Right ventricle myocardium inferior (tissue), 1 donor: ENCODE measurements around the gene CFAP97. TPM values are rescaled to one million over a fixed set of nuclear protein-coding genes. Genes with fewer than 3 reads are reported as not detected.

ENCODE experiments used
- ATAC-seq: fragments of 200-7000 bp; cut with Tn5 transposase; one replicate; pipeline ENCODE4 v1.9.1; 2020; ENCODE audit warnings: mild to moderate bottlenecking, moderate library complexity
- DNase-seq: peaks from one replicate; pipeline ENCODE4 v3.0.0; 2021; ENCODE audit errors: missing footprints
- intact Hi-C: fragments of 100-400 bp; cut with DNase I; formaldehyde crosslinking; loops from one replicate; pipeline ENCODE4 v1.11.0; 2022
- total RNA-seq: library from RNA; stranded (reverse); fragmentation: NEBNext Ultra II Directional; extraction: Animal tissue kit (Norgen Biotek cat#: 25700); gene quantifications from one replicate; pipeline ENCODE4 v1.2.1, GENCODE V29; 2021
- donor health status: DM: no; HTN: yes; CAD: no; lungs with severe emphysema.

Gene CFAP97
- total RNA-seq, 1 donor from 2014 or later = 11.3 TPM

- ATAC-seq (no peak), DNase-seq (no peak)
- intact Hi-C loops = no loop called here
These were observed 36.6 kb downstream of the CFAP97 start for GRCh38 chr4:185167234-185167633.

- ATAC-seq (no peak), DNase-seq (no peak)
- intact Hi-C loops = no loop called here
These were observed 38.2 kb downstream of the CFAP97 start for GRCh38 chr4:185165605-185166063.

DNA sequence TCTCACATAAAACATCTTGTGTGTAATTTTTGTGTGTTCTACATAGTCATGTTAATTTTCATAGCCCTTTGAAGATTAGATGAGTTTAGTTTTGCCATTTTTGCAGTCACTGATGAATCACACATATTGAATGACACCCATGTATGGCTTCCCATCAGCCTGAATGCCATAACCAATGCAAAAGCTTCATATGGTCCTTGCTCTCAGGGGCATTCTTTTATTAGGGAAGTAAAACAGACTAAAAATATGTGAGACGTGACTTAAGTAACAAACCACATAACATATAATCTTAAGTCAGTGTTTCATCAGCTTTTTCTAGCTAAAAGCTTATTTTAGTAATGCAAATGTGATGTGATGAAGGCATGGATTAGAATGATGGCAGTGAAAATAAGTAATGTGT lies 52.5 kb downstream of the CFAP97 start:
- no peak for ATAC-seq
- no peak for DNase-seq

DNA sequence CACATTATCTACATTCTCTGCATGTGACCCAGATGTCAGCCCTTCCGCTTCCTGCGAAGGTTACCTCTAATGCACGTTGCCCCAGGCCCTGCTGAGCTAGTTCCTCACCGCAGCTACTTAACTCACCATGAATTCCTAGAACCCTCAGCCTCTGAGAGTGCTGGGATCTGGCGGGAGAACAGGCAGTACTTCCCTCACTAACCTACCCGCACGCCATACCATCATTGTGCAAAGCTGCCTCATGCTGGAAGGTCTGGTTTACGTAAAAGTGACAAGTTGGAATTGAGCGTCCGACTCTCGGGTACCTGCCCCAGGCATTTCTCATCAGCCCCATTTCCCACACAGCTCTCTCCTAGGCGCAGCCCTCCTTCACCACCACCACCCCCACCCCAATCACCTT lies 54.4 kb downstream of the CFAP97 start:
- ATAC-seq = peak; percentile 9
- DNase-seq = no peak
- intact Hi-C loops = loop anchor here (5.0 to 10.0 kb wide), 2 partner anchors 33 to 245 kb away; partner anchors contain the start of genes ANKRD37 and LRP2BP

More for the DNA sequence above, 52.5 kb downstream of the CFAP97 start:
- intact Hi-C loops = no loop called here

GRCh38 chr4:185145572-185145971 lies 58.2 kb downstream of the CFAP97 start:
- ATAC-seq = peak; percentile 26
- intact Hi-C loops = loop anchor here (5.0 to 10.0 kb wide), 2 partner anchors 37 to 249 kb away; partner anchors contain the start of genes ANKRD37 and LRP2BP
- DNase-seq = no peak

DNA sequence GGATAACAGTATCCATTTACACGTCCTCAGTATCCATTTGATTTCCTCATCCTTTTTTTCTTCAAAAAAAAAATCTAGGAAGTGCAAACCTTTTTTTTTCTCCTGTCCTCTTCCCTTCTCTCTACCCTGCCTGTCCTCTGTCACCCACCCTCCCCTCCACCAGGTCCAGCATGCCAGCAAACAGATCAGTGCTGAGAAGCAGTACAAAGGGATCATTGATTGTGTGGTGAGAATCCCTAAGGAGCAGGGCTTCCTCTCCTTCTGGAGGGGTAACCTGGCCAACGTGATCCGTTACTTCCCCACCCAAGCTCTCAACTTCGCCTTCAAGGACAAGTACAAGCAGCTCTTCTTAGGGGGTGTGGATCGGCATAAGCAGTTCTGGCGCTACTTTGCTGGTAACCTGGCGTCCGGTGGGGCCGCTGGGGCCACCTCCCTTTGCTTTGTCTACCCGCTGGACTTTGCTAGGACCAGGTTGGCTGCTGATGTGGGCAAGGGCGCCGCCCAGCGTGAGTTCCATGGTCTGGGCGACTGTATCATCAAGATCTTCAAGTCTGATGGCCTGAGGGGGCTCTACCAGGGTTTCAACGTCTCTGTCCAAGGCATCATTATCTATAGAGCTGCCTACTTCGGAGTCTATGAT lies 59.1 kb downstream of the CFAP97 start:
- intact Hi-C loops = loop anchor here (5.0 to 10.0 kb wide), 2 partner anchors 38 to 250 kb away; partner anchors contain the start of genes ANKRD37 and LRP2BP
- DNase-seq (no peak), ATAC-seq (no peak)

DNA sequence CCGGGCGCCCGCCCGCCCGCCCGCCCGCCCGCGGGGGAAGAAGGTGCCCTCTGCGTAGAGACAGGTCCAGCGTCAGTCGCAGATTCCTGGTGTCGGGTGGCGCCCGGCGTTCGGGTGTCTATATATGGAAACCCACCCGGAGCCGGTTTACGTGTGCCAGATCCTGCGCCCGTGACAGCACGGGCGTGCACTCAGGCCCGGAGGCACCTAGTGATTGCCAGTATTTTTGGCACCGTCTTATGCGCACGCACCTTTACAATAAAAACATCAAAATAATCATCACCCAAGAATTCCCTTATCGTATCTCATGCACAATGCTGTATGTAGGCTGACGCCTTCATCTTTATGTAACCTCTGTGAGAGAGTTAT lies 60.2 kb downstream of the CFAP97 start:
- intact Hi-C loops = loop anchor here (10.0 kb wide), 1 partner anchor 251 kb away; the partner anchor contains the start of genes ANKRD37 and LRP2BP
- peak; percentile 32 for ATAC-seq
- DNase-seq = peak; percentile 77

DNA sequence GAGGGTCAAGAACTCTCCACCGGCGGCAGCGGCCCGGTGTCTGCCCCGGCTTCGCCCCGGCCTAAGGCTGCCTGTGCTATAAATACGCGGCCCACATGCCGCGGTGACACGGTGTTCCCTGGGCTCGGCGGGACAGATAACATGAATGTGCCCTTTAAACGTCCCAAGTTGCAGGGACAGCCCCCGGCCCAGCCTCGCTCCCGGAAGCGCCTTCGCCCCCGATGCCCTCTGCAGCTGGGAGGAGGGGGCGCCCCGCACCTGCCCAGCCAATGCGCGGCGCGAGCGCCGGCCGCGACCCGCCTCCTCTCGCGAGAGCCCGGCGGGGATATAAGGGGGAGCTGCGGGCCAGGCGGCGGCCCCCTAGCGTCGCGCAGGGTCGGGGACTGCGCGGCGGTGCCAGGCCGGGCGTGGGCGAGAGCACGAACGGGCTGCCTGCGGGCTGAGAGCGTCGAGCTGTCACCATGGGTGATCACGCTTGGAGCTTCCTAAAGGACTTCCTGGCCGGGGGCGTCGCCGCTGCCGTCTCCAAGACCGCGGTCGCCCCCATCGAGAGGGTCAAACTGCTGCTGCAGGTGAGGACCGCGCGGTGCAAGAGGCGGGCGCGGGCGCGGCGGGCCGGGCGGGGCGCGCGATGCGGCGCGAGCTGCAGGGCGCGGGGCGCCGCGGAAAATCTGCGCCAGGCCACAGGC lies 60.7 kb downstream of the CFAP97 start, which contains the start of gene SLC25A4:
Gene SLC25A4 (plus strand): TSS at position 355 of the 689 bp plus-strand sequence. CDS start 107 bp downstream, at position 462.
- DNase-seq = peak; percentile 94
- intact Hi-C loops = loop anchor here (10.0 kb wide), 1 partner anchor 252 kb away; the partner anchor contains the start of genes ANKRD37 and LRP2BP
- ATAC-seq = peak; percentile 92

DNA sequence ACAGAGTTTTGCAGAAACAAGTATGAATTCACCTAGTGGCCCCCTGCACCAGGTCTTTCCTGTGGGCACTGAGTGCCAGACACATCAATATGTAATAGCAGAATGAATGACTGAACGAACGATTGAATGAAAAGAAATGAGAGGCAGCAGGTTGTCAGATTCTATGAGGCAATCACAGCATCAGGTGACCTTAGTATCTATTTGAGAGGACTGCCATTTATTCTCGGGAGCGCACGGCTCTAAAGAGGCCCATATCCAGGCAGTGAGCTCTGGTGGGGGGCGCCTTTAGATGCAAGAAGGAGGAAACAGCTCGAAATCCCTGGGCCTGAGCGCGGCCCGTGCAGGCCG lies 61.3 kb downstream of the CFAP97 start:
- DNase-seq (no peak), ATAC-seq (no peak)
- intact Hi-C loops = loop anchor here (10.0 kb wide), 1 partner anchor 252 kb away; the partner anchor contains the start of genes ANKRD37 and LRP2BP

DNA sequence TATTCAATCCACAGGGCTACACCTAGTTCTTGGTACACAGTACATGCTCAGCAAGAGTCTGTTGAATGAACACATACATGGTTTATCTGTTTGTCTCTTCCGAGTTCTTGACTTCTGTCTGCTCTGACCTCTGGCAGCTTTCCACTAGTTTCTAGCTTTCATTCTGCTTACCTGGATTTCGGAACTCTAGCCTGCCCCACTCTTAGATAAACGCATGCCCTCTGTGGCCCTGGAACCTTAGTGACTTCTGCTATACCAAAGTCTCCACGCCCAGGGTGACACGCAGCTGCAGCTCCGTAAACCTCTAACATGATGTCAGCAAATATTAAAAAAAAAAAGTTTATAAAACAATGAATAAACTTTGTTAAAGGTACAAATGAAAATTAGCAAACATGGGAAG lies 62.0 kb downstream of the CFAP97 start:
- ATAC-seq (no peak), DNase-seq (no peak)
- intact Hi-C loops = loop anchor here (10.0 kb wide), 1 partner anchor 253 kb away; the partner anchor contains the start of genes ANKRD37 and LRP2BP

DNA sequence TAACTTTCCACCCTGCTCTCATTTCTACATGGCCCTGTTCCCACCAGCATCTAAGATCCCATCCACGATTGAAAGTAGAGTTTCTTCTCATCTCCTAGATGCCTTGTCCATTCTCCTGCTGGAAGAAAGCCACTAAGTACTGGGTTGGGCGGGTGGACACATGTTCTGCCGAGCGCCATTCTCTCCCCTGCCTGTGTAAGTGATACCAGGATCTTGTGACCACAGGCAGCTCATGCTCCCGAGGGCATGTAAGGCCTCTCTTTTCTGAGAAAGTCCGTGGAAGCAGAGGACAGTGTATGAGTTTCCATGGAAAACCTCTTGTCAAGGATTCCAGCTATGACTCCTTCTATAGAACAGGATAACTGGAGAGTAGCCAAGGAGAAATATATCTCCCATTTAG lies 64.1 kb downstream of the CFAP97 start:
- intact Hi-C loops = loop anchor here (10.0 kb wide), 1 partner anchor 255 kb away; the partner anchor contains the start of genes ANKRD37 and LRP2BP
- DNase-seq (no peak), ATAC-seq (no peak)

DNA sequence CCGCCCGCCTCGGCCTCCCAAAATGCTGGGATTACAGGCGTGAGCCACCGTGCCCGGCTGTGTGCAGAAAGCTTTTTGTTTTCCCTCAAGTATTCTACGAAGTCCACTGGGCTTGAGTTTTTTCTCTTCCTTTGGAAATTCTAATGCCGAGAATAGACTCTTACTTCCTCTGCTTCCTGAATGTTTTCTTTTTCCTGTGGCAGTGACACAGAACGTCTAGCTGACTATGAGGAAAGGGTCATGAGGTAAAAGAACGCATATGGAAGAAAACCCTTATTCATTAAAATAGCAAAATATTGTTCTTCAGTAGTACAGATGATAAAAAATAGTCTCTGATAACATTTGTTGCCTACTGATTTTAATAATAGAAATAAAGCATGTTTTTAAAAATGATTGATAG lies 65.6 kb downstream of the CFAP97 start:
- no peak for DNase-seq
- intact Hi-C loops = no loop called here
- ATAC-seq = no peak

DNA sequence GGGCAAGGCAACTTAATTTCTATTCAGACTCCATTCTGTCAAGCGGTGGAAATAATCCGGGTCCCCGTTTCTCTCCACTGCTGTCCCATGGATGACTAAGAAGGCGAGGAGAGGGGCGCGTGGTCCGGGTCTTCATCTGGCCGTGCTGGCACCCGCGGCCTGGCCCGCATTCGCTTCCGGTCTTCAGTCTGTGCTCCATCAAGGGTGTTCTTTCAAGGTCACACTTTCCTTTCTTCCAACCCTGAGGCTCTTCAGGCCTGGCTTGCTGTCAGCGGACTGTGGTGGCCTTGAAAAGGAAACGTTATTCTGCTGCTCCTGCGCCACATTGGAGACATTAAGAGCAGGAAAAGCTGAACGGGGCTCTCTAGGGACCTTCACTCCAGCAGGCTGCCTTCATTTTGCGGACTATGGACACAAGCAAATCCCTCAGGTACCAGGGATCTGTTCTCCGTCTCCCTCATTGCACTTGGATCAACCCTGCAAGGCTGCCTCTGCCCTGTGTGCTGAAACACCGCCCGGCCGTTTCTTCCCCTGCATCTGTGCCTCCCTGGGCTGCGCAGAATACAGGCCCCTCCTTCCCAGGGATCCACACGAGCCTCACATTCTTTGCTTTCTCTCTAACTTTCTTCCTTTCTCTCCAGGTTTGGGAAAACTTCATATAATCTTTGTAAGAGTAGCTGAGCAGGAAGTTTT lies 66.4 kb downstream of the CFAP97 start:
- ATAC-seq = peak; percentile 66
- intact Hi-C loops = no loop called here
- DNase-seq = peak; percentile 72

GRCh38 chr4:185134307-185134869 lies 69.4 kb downstream of the CFAP97 start:
- DNase-seq = no peak
- intact Hi-C loops = loop anchor here (1.0 to 2.0 kb wide), 2 partner anchors 38 to 94 kb away; no protein-coding TSS in a partner anchor
- ATAC-seq = peak; percentile 42

DNA sequence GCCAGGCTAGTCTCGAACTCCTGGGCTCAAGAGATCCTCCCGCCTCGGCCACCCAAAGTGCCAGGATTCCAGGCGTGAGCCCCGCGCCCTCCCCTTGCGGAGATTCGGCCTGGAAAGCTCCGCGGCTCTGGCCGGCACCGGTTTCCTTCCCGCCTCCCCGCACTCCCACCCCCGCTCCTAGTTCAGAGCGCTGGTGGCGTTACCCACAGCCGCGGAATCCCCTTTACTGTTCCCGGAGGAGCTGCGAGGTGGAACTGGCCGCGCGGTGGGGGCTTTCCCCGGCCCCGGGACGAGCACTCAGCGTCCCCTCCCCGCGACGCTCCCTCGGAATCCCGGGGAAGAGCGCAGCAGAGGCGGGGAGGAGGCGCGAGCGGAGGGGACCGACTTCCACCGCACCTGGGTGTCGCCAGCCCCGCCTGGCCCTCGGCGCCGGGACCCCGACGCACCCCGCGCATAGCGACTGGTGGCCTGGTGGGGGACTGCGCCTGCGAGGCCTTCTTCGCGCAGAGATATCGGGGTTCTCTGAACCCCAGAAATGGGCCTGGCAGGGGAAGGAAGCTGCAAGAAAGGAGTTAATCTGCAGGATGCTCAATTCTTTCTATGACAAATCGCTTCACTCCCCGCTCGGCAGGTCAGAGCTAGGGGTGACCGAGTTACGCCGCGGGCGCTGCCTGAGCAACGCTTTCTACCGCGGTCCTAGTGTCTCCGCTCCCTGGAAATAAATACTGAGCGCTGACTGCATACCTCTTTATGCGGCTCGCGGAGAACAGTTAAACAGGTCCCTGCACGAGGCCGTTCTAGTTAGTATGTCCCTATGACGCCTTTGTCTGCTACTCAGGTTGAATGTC lies 75.3 kb downstream of the CFAP97 start:
- peak; percentile 66 for DNase-seq
- peak; percentile 58 for ATAC-seq
- intact Hi-C loops = loop anchor here (2.0 kb wide), 1 partner anchor 18 kb away; no protein-coding TSS in a partner anchor

GRCh38 chr4:185127021-185127925 lies 76.5 kb downstream of the CFAP97 start:
- intact Hi-C loops = no loop called here

DNA sequence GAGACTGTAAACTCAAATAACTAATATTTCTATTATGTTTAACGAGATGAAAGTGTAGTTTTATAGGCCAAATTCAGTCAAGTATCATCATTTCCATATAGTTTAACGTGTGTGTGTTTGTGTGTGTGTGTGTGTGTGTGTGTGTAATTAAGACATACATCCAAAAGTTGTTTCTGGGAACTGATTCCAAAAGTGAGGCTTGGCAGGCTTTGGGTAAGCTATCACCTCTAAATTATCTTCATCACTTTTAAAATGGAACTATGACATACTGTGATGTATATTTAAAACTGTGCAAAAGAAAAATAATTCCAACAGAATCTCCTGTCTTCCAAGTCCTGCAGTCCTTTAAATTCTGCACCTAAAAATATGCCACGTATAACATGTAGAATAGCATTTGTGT lies 79.8 kb downstream of the CFAP97 start:
- intact Hi-C loops = no loop called here

More at GRCh38 chr4:185127021-185127925, 76.5 kb downstream of the CFAP97 start:
- DNase-seq (peak; percentile 65), ATAC-seq (peak; percentile 55)

More for the DNA sequence above, 79.8 kb downstream of the CFAP97 start:
- ATAC-seq (no peak), DNase-seq (no peak)
